HepG2 (cell line): ENCODE results near the gene AKAP12. TPM values are rescaled to one million over a fixed set of nuclear protein-coding genes. Genes with fewer than 3 reads are reported as not detected.

ENCODE experiments used
- AKAP8 ChIP-seq: sonication (generic); formaldehyde crosslinking; IDR thresholded peaks from 2 replicates; pipeline ENCODE4 v1.5.1; 2020; ENCODE audit warnings: mild to moderate bottlenecking, missing genetic modification reagents
- MATR3 ChIP-seq: sonication (generic); formaldehyde crosslinking; IDR thresholded peaks from 2 replicates; pipeline ENCODE4 v1.4.0; 2020; ENCODE audit warnings: missing genetic modification reagents
- PTBP1 ChIP-seq: fragments of 200-400 bp; formaldehyde crosslinking; IDR thresholded peaks from 2 replicates; pipeline ENCODE4 v1.6.1; 2018; ENCODE audit warnings: low read length, low read depth; ENCODE audit not compliant: poor library complexity, severe bottlenecking
- polyA plus RNA-seq, 8 experiments: library from polyadenylated mRNA; depleted of rRNA in 3 of 8; stranded (reverse) in 7 of 8; unstranded in 1 of 8; fragments of >200 nt; fragmentation: Illumina TruSeq in 4 of 8; extraction: Trizol in 4 of 8; gene quantifications; 2 replicates each; pipeline versions ENCODE4 v1.2.1 to v1.2.3, GENCODE V29; 2011 to 2016; ENCODE audit warnings: low read depth in 4 of 8, missing spikeins in 1 of 8, mixed read lengths in 1 of 8; ENCODE audit not compliant: insufficient read depth in 1 of 8
- total RNA-seq, 5 experiments: library from RNA; depleted of rRNA; stranded (reverse); fragments of >200 nt; fragmentation: Illumina TruSeq; extraction: Trizol; gene quantifications; 2 replicates each; pipeline ENCODE4 v1.2.3, GENCODE V29; 2016; ENCODE audit warnings: low read depth in 1 of 5
- TF ChIP-seq, protein P1 (sequence below): sonication (generic); formaldehyde crosslinking; IDR thresholded peaks from 2 replicates; pipeline ENCODE4 v1.5.0; 2020; ENCODE audit warnings: missing genetic modification reagents
- TF ChIP-seq, protein P2 (sequence below): sonication (generic); formaldehyde crosslinking; IDR thresholded peaks from 2 replicates; pipeline ENCODE4 v1.4.0; 2020; ENCODE audit warnings: mild to moderate bottlenecking, missing genetic modification reagents

AKAP12 gene
- total and polyA plus RNA-seq, 2 of the 13 experiments (the other 11 are each of a cell fraction or from before 2014, with no cell fraction given) = 10.6 to 19.0 TPM

DNA sequence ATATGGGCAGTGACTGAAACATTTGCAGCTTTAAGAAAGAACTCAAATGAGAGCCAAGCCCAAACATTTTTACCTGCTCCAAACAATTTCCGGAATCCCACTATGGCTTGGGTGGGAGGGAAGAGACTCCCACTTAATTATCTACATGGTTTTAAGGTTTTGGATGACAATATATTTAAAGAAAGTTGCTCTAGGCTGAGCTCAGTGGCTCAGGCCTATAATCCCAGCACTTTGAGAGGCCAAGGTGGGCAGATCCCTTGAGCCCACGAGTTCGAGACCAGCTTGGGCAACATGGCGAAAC lies 9.5 kb upstream of the AKAP12 start (continued):
- TF ChIP-seq PTBP1 (no peak), AKAP8 (CRISPR knock-in tag) (no peak), MATR3 (CRISPR knock-in tag) (no peak)
- TF ChIP-seq, protein P1, sequence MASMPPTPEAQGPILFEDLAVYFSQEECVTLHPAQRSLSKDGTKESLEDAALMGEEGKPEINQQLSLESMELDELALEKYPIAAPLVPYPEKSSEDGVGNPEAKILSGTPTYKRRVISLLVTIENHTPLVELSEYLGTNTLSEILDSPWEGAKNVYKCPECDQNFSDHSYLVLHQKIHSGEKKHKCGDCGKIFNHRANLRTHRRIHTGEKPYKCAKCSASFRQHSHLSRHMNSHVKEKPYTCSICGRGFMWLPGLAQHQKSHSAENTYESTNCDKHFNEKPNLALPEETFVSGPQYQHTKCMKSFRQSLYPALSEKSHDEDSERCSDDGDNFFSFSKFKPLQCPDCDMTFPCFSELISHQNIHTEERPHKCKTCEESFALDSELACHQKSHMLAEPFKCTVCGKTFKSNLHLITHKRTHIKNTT (CRISPR knock-in tag) = no peak
- TF ChIP-seq, protein P2, sequence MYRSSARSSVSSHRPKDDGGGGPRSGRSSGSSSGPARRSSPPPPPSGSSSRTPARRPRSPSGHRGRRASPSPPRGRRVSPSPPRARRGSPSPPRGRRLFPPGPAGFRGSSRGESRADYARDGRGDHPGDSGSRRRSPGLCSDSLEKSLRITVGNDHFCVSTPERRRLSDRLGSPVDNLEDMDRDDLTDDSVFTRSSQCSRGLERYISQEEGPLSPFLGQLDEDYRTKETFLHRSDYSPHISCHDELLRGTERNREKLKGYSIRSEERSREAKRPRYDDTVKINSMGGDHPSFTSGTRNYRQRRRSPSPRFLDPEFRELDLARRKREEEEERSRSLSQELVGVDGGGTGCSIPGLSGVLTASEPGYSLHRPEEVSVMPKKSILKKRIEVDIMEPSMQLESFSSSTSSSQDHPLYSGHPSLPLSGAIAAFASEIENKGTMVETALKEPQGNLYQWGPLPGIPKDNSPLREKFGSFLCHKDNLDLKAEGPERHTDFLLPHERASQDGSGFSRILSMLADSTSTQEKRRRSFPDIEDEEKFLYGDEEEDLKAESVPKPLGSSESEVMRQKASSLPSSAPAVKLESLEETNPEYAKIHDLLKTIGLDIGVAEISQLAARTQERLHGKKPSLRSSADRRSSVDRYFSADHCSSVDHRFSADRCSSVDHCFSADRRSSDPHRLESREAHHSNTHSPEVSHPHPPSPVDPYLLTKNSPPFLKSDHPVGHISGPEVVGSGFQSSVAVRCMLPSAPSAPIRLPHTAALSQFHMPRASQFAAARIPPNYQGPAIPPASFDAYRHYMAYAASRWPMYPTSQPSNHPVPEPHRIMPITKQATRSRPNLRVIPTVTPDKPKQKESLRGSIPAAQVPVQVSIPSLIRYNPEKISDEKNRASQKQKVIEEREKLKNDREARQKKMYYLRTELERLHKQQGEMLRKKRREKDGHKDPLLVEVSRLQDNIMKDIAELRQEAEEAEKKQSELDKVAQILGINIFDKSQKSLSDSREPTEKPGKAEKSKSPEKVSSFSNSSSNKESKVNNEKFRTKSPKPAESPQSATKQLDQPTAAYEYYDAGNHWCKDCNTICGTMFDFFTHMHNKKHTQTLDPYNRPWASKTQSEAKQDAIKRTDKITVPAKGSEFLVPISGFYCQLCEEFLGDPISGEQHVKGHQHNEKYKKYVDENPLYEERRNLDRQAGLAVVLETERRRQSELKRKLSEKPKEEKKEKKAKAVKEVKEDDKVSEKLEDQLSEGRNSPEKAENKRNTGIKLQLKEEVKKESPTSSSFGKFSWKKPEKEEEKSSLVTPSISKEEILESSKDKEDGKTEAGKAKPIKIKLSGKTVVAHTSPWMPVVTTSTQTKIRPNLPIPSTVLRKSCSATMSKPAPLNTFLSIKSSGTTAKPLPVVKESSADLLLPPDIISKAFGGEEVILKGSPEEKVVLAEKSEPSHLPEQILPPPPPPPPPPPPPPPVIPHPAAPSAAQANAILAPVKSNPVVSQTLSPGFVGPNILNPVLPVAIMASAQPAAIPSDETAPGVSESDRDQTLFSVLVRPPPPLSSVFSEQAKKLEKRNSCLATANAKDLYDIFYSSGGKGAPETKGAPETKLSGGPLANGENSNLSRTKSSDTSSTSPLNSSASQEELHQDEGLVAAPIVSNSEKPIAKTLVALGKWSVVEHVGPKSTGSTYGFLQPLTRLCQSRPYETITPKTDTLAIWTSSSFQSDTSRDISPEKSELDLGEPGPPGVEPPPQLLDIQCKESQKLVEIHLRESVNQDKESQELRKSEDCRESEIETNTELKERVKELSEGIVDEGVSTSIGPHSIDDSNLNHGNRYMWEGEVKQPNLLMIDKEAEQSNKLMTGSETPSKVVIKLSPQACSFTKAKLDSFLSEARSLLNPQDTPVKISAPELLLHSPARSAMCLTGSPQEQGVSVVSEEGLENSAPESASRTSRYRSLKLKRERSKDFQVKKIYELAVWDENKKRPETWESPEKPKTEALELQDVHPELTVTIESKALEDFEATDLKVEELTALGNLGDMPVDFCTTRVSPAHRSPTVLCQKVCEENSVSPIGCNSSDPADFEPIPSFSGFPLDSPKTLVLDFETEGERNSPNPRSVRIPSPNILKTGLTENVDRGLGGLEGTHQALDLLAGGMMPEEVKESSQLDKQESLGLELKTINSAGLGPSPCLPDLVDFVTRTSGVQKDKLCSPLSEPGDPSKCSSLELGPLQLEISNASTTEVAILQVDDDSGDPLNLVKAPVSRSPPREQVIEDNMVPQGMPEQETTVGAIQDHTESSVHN (CRISPR knock-in tag) = no peak
